Measurements from ENCODE around the gene GOLT1B. TPM values are rescaled to one million over a fixed set of nuclear protein-coding genes. Genes with fewer than 3 reads are reported as not detected.

GOLT1B gene
- total RNA-seq, 4 donors from 2014 or later = 11.8 to 24.7 (median 21.6) TPM

GRCh38 chr12:21526721-21527345, 25.2 kb downstream of the GOLT1B start:
- Histone ChIP-seq H3K9me3 (no peaks in the 10 kb centered on the region), H3K4me1 (peaks cover 11 to 33% (median 30%) of the 10 kb centered on the region in 4 donors), H3K36me3 (no peaks in the 10 kb centered on the region), H3K27me3 (no peaks in the 10 kb centered on the region), H3K27ac (replicated peaks in 1 of 4) (peak overlapping the region in 2 of 4 donors; percentile 64 to 65), H3K4me3 (peak overlapping the region; percentile 62 to 75 (median 68))
- no peak for TF ChIP-seq EP300 (IDR thresholded peaks at IDR 0.05)
- TF ChIP-seq CTCF (IDR thresholded peaks at IDR 0.05) = no peak
- no peak for TF ChIP-seq POLR2A (IDR thresholded peaks at IDR 0.05; ENCODE audit: low read depth)
- TF ChIP-seq POLR2AphosphoS5 (IDR thresholded peaks at IDR 0.05) = no peak
- DNase-seq (ENCODE audit: extremely low spot score) = no peak
- 54% methylated on average over 12 of the region's 12 CpGs for WGBS
- intact Hi-C loops (cut with DNase I) = no loop called here

GRCh38 chr12:21527451-21528180, 26.0 kb downstream of the GOLT1B start:
- intact Hi-C loops (cut with DNase I) = no loop called here
- Histone ChIP-seq H3K4me1 (peaks cover 11 to 33% (median 30%) of the 10 kb centered on the region in 4 donors), H3K36me3 (no peaks in the 10 kb centered on the region), H3K4me3 (peak overlapping the region; percentile 62 to 75 (median 68)), H3K27me3 (no peaks in the 10 kb centered on the region), H3K27ac (replicated peaks in 1 of 4) (peak overlapping the region; percentile 44 to 66 (median 64)), H3K9me3 (no peaks in the 10 kb centered on the region)
- WGBS = under 1% methylated on average over 35 of the region's 57 CpGs
- DNase-seq (ENCODE audit: extremely low spot score) = no peak
- peak in 2 of 3 experiments; percentile 4 to 16 for TF ChIP-seq CTCF (IDR thresholded peaks at IDR 0.05)
- TF ChIP-seq POLR2A (IDR thresholded peaks at IDR 0.05; ENCODE audit: low read depth) = no peak

GRCh38 chr12:21528953-21529352, 27.4 kb downstream of the GOLT1B start:
- H3K9me3 ChIP-seq = no peaks in the 10 kb centered on the region
- WGBS = 44% methylated on average over 5 of the region's 5 CpGs
- no peaks in the 10 kb centered on the region for H3K27me3 ChIP-seq
- H3K4me3 ChIP-seq = no peak overlapping the region
- TF ChIP-seq POLR2AphosphoS5 (IDR thresholded peaks at IDR 0.05) = no peak
- TF ChIP-seq EP300 (IDR thresholded peaks at IDR 0.05) = no peak
- no peak for TF ChIP-seq CTCF (IDR thresholded peaks at IDR 0.05)
- TF ChIP-seq POLR2A (IDR thresholded peaks at IDR 0.05; ENCODE audit: low read depth) = no peak
- H3K4me1 ChIP-seq = peaks cover 11 to 33% (median 30%) of the 10 kb centered on the region in 4 donors
- DNase-seq (ENCODE audit: extremely low spot score) = no peak
- H3K36me3 ChIP-seq = no peaks in the 10 kb centered on the region
- intact Hi-C loops (cut with DNase I) = no loop called here
- H3K27ac ChIP-seq (replicated peaks in 1 of 4) = peak overlapping the region; percentile 20 to 62 (median 38)

GRCh38 chr12:21529456-21529855, 27.9 kb downstream of the GOLT1B start:
- Histone ChIP-seq H3K27ac (replicated peaks in 1 of 4) (peak overlapping the region; percentile 20 to 62 (median 38)), H3K9me3 (no peaks in the 10 kb centered on the region), H3K4me1 (peaks cover 11 to 33% (median 30%) of the 10 kb centered on the region in 4 donors), H3K4me3 (no peak overlapping the region), H3K36me3 (no peaks in the 10 kb centered on the region), H3K27me3 (no peaks in the 10 kb centered on the region)
- intact Hi-C loops (cut with DNase I) = no loop called here
- TF ChIP-seq CTCF (IDR thresholded peaks at IDR 0.05) (no peak), POLR2AphosphoS5 (IDR thresholded peaks at IDR 0.05) (no peak), POLR2A (IDR thresholded peaks at IDR 0.05; ENCODE audit: low read depth) (no peak), EP300 (IDR thresholded peaks at IDR 0.05) (no peak)
- no peak for DNase-seq (ENCODE audit: extremely low spot score)
- WGBS = 62% methylated on average over 2 of the region's 2 CpGs
